ENCODE data around the gene HAPLN3. TPM values are rescaled to one million over a fixed set of nuclear protein-coding genes. Genes with fewer than 3 reads are reported as not detected.

HAPLN3 gene
- total and polyA plus RNA-seq, 2 experiments from 2014 or later, result 4.5 to 6.7 TPM

- Histone ChIP-seq H4K20me1 (ENCODE audit: insufficient read depth) (no peaks in the 10 kb centered on the region), H3F3A (ENCODE audit: insufficient read depth) (no peaks in the 10 kb centered on the region), H3K27me3 (replicated peaks; ENCODE audit: insufficient read depth) (peaks cover 40% of the 10 kb centered on the region), H3K79me2 (ENCODE audit: insufficient read depth) (no peaks in the 10 kb centered on the region), H3K4me2 (ENCODE audit: unreplicated experiment) (no peak overlapping the region), H3K27ac (no peak overlapping the region), H3K4me3 (no peak overlapping the region), H3K9me2 (ENCODE audit: insufficient read depth) (no peaks in the 10 kb centered on the region), H3K36me3 (ENCODE audit: low read depth) (no peaks in the 10 kb centered on the region), H3K4me1 (ENCODE audit: insufficient read depth) (no peaks in the 10 kb centered on the region), H2AFZ (no peak overlapping the region), H3K9me3 (ENCODE audit: low read depth) (no peaks in the 10 kb centered on the region), H3K9ac (no peak overlapping the region)
- 30 to 40% methylated on average over 7 of the region's 7 CpGs for WGBS, 2 experiments (ENCODE audit: low coverage in 1 of 2, low lambda C conversion rate in 2 of 2, missing lambda C conversion rate in 2 of 2)
- in situ Hi-C loops (cut with MboI), result no loop called here
- no peak for DNase-seq
- TF ChIP-seq EZH2 (IDR thresholded peaks at IDR 0.05; ENCODE audit: insufficient read depth, poor library complexity, severe bottlenecking), result no peak
- TF ChIP-seq EZH2phosphoT487 (IDR thresholded peaks at IDR 0.05; ENCODE audit: insufficient read depth, low read depth), result no peak
These were observed 35.8 kb downstream of the HAPLN3 start for GRCh38 chr15:88859550-88859949.

- TF ChIP-seq EZH2 (IDR thresholded peaks at IDR 0.05; ENCODE audit: insufficient read depth, poor library complexity, severe bottlenecking) (no peak), EZH2phosphoT487 (IDR thresholded peaks at IDR 0.05; ENCODE audit: insufficient read depth, low read depth) (no peak)
- WGBS, 2 experiments (ENCODE audit: low coverage in 1 of 2, low lambda C conversion rate in 2 of 2, missing lambda C conversion rate in 2 of 2), result 60 to 62% methylated on average over 11 of the region's 11 CpGs
- Histone ChIP-seq H3K9ac (no peak overlapping the region), H3K79me2 (ENCODE audit: insufficient read depth) (no peaks in the 10 kb centered on the region), H3K27me3 (replicated peaks; ENCODE audit: insufficient read depth) (peaks cover 46% of the 10 kb centered on the region), H3K9me3 (ENCODE audit: low read depth) (no peaks in the 10 kb centered on the region), H2AFZ (no peak overlapping the region), H3K4me1 (ENCODE audit: insufficient read depth) (no peaks in the 10 kb centered on the region), H3K4me3 (no peak overlapping the region), H3K27ac (no peak overlapping the region), H4K20me1 (ENCODE audit: insufficient read depth) (no peaks in the 10 kb centered on the region), H3K36me3 (ENCODE audit: low read depth) (no peaks in the 10 kb centered on the region), H3K4me2 (ENCODE audit: unreplicated experiment) (no peak overlapping the region), H3K9me2 (ENCODE audit: insufficient read depth) (no peaks in the 10 kb centered on the region), H3F3A (ENCODE audit: insufficient read depth) (no peaks in the 10 kb centered on the region)
- no peak for DNase-seq
- in situ Hi-C loops (cut with MboI), result no loop called here
These were observed 36.4 kb downstream of the HAPLN3 start for GRCh38 chr15:88858934-88859333.

GRCh38 chr15:88852476-88852875 is 42.9 kb downstream of the HAPLN3 start:
- Histone ChIP-seq H3K9ac (no peak overlapping the region), H3K27ac (no peak overlapping the region), H3K4me1 (ENCODE audit: insufficient read depth) (no peaks in the 10 kb centered on the region), H3F3A (ENCODE audit: insufficient read depth) (no peaks in the 10 kb centered on the region), H3K79me2 (ENCODE audit: insufficient read depth) (no peaks in the 10 kb centered on the region), H3K4me2 (ENCODE audit: unreplicated experiment) (no peak overlapping the region), H4K20me1 (ENCODE audit: insufficient read depth) (no peaks in the 10 kb centered on the region), H3K9me3 (ENCODE audit: low read depth) (no peaks in the 10 kb centered on the region), H3K9me2 (ENCODE audit: insufficient read depth) (no peaks in the 10 kb centered on the region), H2AFZ (no peak overlapping the region), H3K4me3 (no peak overlapping the region), H3K36me3 (ENCODE audit: low read depth) (no peaks in the 10 kb centered on the region), H3K27me3 (replicated peaks; ENCODE audit: insufficient read depth) (peaks cover 25% of the 10 kb centered on the region)
- TF ChIP-seq EZH2 (IDR thresholded peaks at IDR 0.05; ENCODE audit: insufficient read depth, poor library complexity, severe bottlenecking) (no peak), EZH2phosphoT487 (IDR thresholded peaks at IDR 0.05; ENCODE audit: insufficient read depth, low read depth) (no peak)
- DNase-seq, result no peak
- in situ Hi-C loops (cut with MboI), result no loop called here

GRCh38 chr15:88849376-88850072 is 45.8 kb downstream of the HAPLN3 start:
- in situ Hi-C loops (cut with MboI), result no loop called here

More at GRCh38 chr15:88849376-88850072, 45.8 kb downstream of the HAPLN3 start:
- peaks cover 20% of the 10 kb centered on the region for H3K27me3 ChIP-seq (replicated peaks; ENCODE audit: insufficient read depth)
- no peaks in the 10 kb centered on the region for H3K36me3 ChIP-seq (ENCODE audit: low read depth)
- no peaks in the 10 kb centered on the region for H4K20me1 ChIP-seq (ENCODE audit: insufficient read depth)
- no peaks in the 10 kb centered on the region for H3K4me1 ChIP-seq (ENCODE audit: insufficient read depth)
- WGBS, 2 experiments (ENCODE audit: low coverage in 1 of 2, low lambda C conversion rate in 2 of 2, missing lambda C conversion rate in 2 of 2), result 69 to 72% methylated on average over 21 to 22 of the region's 22 CpGs
- H3K9ac ChIP-seq, result no peak overlapping the region
- no peak overlapping the region for H3K27ac ChIP-seq
- H2AFZ ChIP-seq, result no peak overlapping the region
- H3K4me2 ChIP-seq (ENCODE audit: unreplicated experiment), result no peak overlapping the region
- no peak for TF ChIP-seq EZH2phosphoT487 (IDR thresholded peaks at IDR 0.05; ENCODE audit: insufficient read depth, low read depth)
- no peak for TF ChIP-seq EZH2 (IDR thresholded peaks at IDR 0.05; ENCODE audit: insufficient read depth, poor library complexity, severe bottlenecking)
- no peaks in the 10 kb centered on the region for H3K79me2 ChIP-seq (ENCODE audit: insufficient read depth)
- no peak for DNase-seq
- no peaks in the 10 kb centered on the region for H3K9me3 ChIP-seq (ENCODE audit: low read depth)
- no peaks in the 10 kb centered on the region for H3K9me2 ChIP-seq (ENCODE audit: insufficient read depth)
- no peaks in the 10 kb centered on the region for H3F3A ChIP-seq (ENCODE audit: insufficient read depth)
- no peak overlapping the region for H3K4me3 ChIP-seq
